Skeletal muscle tissue (tissue), 4 donors: Measurements from ENCODE around the gene SMG9. TPM values are rescaled to one million over a fixed set of nuclear protein-coding genes. Genes with fewer than 3 reads are reported as not detected.
A peak's percentile ranks its signal among the peaks of the same experiment; 100 is the strongest.

ENCODE experiments used
- H3K27ac ChIP-seq: one replicate; pipeline ENCODE4 v1.7.0; 2013; ENCODE audit warnings: mild to moderate bottlenecking, low read depth, low read length, inconsistent platforms
- H3K27me3 ChIP-seq, 3 donors: one replicate each; pipeline ENCODE4 v1.7.0; 2013; ENCODE audit warnings: low read length in 3 of 3; ENCODE audit not compliant: control insufficient read depth in 3 of 3, insufficient read depth in 3 of 3
- H3K36me3 ChIP-seq, 3 donors: one replicate each; pipeline ENCODE4 v1.7.0; 2013; ENCODE audit warnings: low read length in 3 of 3; ENCODE audit not compliant: control insufficient read depth in 3 of 3, insufficient read depth in 3 of 3
- H3K4me1 ChIP-seq, 3 donors: one replicate each; pipeline ENCODE4 v1.7.0; 2013; ENCODE audit warnings: low read length in 3 of 3, mild to moderate bottlenecking in 3 of 3; ENCODE audit not compliant: control insufficient read depth in 3 of 3, insufficient read depth in 3 of 3
- H3K4me3 ChIP-seq, 3 donors: one replicate each; pipeline ENCODE4 v1.7.0; 2013; ENCODE audit warnings: low read length in 3 of 3
- H3K9ac ChIP-seq, 3 donors: one replicate each; pipeline ENCODE4 v1.7.0; 2013; ENCODE audit warnings: low read length in 3 of 3, mild to moderate bottlenecking in 3 of 3, moderate library complexity in 2 of 3, low read depth in 1 of 3
- H3K9me3 ChIP-seq, 3 donors: one replicate each; pipeline ENCODE4 v1.7.0; 2013; ENCODE audit warnings: low read length in 3 of 3; ENCODE audit not compliant: control insufficient read depth in 3 of 3
- total RNA-seq: library from RNA; depleted of rRNA; stranded (reverse); fragments of >200 nt; gene quantifications from one replicate; pipeline ENCODE4 v1.2.3, GENCODE V29; 2014
- donor health status: Osteomylitis.

The SMG9 gene
- total RNA-seq, 1 donor from 2014 or later = 6.3 TPM

DNA sequence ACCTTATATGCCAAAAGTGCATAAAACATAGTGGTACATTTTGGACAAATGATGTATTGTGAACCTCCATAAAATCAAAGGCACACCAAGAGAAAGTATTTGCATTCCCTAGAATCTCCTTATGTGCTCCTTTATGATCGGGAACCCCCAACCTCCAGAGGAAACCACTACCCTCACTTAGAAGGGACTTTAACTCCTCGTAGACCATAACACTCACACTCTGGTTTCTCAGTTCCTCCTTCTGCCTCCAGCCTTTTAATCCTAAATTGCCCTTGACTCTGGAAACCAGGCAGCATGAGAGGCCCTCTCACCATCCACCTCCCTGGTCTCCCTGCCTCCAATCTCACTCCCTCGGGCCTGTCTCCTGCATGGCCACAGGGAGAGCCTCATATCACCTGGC, 35.8 kb upstream of the SMG9 start:
- Histone ChIP-seq H3K27me3 (peaks cover 6 to 11% (median 6%) of the 10 kb centered on the region in 3 donors), H3K4me1 (no peaks in the 10 kb centered on the region), H3K9me3 (peaks cover 0 to 3% (median 0%) of the 10 kb centered on the region in 3 donors), H3K9ac (no peak overlapping the region), H3K4me3 (no peak overlapping the region), H3K36me3 (no peaks in the 10 kb centered on the region), H3K27ac (no peak overlapping the region)

DNA sequence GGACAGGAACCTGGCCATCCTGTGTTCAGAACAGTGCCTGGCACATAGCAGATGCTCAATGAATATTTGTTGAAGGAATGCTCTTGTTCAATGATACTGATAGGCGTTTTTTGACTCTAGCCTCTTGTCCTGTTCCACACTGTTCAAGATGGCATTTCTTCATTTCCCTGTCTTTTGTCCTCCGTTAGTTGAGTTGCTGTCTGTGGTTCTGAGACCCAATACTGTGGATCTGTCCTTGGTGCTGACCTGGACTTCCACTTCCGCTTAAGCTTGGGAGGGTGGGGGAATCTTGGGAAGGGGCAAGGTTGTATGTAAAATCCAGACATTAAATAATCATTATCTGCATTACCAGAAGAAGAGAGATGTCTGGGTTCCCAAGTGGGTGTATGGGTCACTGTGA, 34.3 kb upstream of the SMG9 start:
- no peaks in the 10 kb centered on the region for H3K36me3 ChIP-seq
- no peak overlapping the region for H3K9ac ChIP-seq
- peaks cover 3 to 7% (median 6%) of the 10 kb centered on the region in 3 donors for H3K27me3 ChIP-seq
- H3K27ac ChIP-seq = no peak overlapping the region
- H3K9me3 ChIP-seq = no peaks in the 10 kb centered on the region
- H3K4me3 ChIP-seq = no peak overlapping the region
- peaks cover 0 to 5% (median 4%) of the 10 kb centered on the region in 3 donors for H3K4me1 ChIP-seq

DNA sequence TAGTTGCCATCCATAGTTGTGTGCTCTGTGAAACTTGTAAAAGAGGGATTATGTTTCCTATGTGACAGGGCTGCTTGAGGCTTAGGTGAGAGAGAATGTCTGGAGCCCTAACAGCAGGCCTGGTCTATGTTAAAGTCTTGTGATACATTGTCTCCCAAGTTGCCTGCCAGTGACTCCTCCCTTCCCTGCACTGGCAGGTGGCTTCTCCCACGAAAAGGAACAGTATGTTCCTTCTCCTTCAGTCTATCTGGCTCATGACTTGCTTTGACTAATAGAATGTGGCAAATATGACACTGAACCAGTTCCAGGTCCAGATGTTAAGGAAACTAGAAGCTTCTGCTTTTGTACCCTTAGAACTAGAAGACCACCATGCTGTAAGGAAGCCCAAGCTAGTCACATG, 31.9 kb upstream of the SMG9 start:
- no peaks in the 10 kb centered on the region for H3K9me3 ChIP-seq
- peaks cover 0 to 5% (median 4%) of the 10 kb centered on the region in 3 donors for H3K4me1 ChIP-seq
- H3K27me3 ChIP-seq = peaks cover 3 to 13% (median 9%) of the 10 kb centered on the region in 3 donors
- no peak overlapping the region for H3K4me3 ChIP-seq
- no peak overlapping the region for H3K27ac ChIP-seq
- no peaks in the 10 kb centered on the region for H3K36me3 ChIP-seq
- no peak overlapping the region for H3K9ac ChIP-seq

DNA sequence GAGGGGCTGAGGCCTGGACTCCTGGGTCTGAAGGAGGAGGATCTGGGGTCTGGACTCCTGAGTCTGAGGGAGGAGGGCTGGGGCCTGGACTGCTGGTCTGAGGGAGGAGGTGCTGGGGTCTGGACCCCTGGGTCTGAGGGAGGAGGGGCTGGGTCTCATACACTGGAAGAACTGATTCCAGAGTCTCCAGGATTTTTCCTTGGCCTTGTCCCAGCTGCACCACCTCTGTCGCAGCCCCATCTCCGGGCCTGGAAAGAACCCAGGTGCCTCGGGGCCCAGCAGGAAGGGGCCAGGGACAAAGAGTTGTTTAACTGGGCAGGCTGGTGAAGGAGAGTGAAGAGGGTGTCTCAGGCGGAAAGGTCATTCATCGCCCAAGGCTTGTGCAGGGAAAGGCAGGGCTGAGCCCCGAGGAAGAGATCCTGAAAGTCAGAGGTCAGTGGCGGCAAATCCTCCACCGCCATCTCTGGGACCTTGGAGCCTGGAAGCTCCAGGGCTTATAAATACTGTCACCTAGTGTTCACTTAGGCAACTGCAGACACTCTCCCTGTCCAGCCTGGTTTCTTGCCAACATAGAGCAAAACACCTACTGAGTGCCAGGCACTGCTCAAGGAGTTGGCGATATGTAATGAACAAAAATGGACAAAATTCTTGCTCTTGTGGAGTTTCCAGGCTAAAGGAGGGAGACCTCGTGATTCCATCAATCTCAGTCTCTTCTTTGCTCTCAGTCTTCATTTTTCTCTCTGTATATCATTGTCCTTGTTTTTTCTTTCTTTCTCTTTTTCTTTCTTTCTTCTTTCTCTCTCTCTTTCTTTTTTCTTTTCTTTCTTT, 30.4 kb upstream of the SMG9 start:
- Histone ChIP-seq H3K27me3 (peaks cover 9 to 19% (median 13%) of the 10 kb centered on the region in 3 donors), H3K4me3 (peak overlapping the region in 2 of 3 donors; percentile 13 to 26), H3K9ac (no peak overlapping the region), H3K36me3 (no peaks in the 10 kb centered on the region), H3K27ac (no peak overlapping the region), H3K9me3 (no peaks in the 10 kb centered on the region), H3K4me1 (peaks cover 0 to 5% (median 4%) of the 10 kb centered on the region in 3 donors)

DNA sequence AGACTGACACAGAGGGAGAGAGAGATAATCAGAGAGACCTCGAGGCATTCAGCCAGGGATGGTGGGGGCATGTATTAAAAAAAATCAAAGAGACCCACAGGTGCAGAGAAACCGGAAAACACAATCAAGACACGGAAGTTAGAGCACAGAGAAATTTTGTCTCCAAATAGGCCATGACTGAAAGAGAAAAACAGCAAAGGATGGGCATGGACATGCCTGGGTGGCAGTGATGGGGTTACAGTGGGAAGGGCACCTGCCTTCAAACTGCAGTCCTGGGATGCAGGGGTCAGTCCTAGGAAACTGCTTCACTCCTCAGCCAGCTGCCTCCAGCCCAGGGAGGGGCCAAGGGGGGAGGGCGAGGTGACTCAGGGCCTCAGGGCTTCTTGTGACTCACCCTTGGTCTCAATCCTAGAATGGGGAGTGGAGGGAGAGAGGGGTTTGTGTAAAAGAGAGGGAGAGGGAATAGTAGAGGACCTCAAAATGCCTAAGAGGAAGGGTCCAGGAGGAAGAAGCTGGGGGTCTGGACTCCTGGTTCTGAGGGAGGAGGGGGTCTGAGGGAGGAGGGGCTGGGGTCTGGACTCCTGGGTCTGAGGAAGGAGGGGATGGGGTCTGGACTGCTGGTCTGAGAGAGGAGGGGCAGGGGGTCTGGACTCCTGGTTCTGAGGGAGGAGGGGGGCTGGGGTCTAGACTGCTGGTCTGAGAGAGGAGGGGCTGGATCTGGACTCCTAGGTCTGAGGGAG, 29.6 kb upstream of the SMG9 start:
- Histone ChIP-seq H3K9me3 (no peaks in the 10 kb centered on the region), H3K9ac (no peak overlapping the region), H3K4me1 (peaks cover 0 to 8% (median 6%) of the 10 kb centered on the region in 3 donors), H3K27ac (no peak overlapping the region), H3K36me3 (no peaks in the 10 kb centered on the region), H3K27me3 (peaks cover 9 to 19% (median 13%) of the 10 kb centered on the region in 3 donors), H3K4me3 (no peak overlapping the region)

- Histone ChIP-seq H3K9me3 (no peaks in the 10 kb centered on the region), H3K9ac (no peak overlapping the region), H3K36me3 (no peaks in the 10 kb centered on the region), H3K27ac (no peak overlapping the region), H3K27me3 (peaks cover 9 to 19% (median 13%) of the 10 kb centered on the region in 3 donors), H3K4me1 (peaks cover 4 to 9% (median 6%) of the 10 kb centered on the region in 3 donors), H3K4me3 (no peak overlapping the region)
These were observed 28.9 kb upstream of the SMG9 start for GRCh38 chr19:43783636-43784035.

- H3K9me3 ChIP-seq = no peaks in the 10 kb centered on the region
- H3K27me3 ChIP-seq = peaks cover 9 to 19% (median 13%) of the 10 kb centered on the region in 3 donors
- no peak overlapping the region for H3K9ac ChIP-seq
- H3K4me3 ChIP-seq = no peak overlapping the region
- peaks cover 5 to 9% (median 6%) of the 10 kb centered on the region in 3 donors for H3K4me1 ChIP-seq
- no peaks in the 10 kb centered on the region for H3K36me3 ChIP-seq
- no peak overlapping the region for H3K27ac ChIP-seq
These were observed 28.0 kb upstream of the SMG9 start for GRCh38 chr19:43782689-43783231.

- no peak overlapping the region for H3K27ac ChIP-seq
- no peak overlapping the region for H3K9ac ChIP-seq
- H3K4me1 ChIP-seq = peaks cover 5 to 9% (median 6%) of the 10 kb centered on the region in 3 donors
- no peaks in the 10 kb centered on the region for H3K9me3 ChIP-seq
- no peak overlapping the region for H3K4me3 ChIP-seq
- H3K27me3 ChIP-seq = peaks cover 9 to 19% (median 13%) of the 10 kb centered on the region in 3 donors
- H3K36me3 ChIP-seq = no peaks in the 10 kb centered on the region
These were observed 27.5 kb upstream of the SMG9 start for GRCh38 chr19:43782311-43782660.

- Histone ChIP-seq H3K9ac (no peak overlapping the region), H3K9me3 (no peaks in the 10 kb centered on the region), H3K4me3 (no peak overlapping the region), H3K27ac (no peak overlapping the region), H3K27me3 (peaks cover 9 to 19% (median 13%) of the 10 kb centered on the region in 3 donors), H3K4me1 (peaks cover 5 to 9% (median 6%) of the 10 kb centered on the region in 3 donors), H3K36me3 (no peaks in the 10 kb centered on the region)
These were observed 27.0 kb upstream of the SMG9 start for GRCh38 chr19:43781630-43782310.
